Ammon's horn (tissue), 1 donor: ENCODE results near the gene HES1.

ENCODE experiments used
- DNase-seq: peaks from one replicate; pipeline ENCODE4 v3.0.0-alpha.2; 2016; ENCODE audit warnings: low spot score

HES1 gene

GRCh38 chr3:194167480-194168282, 31.7 kb downstream of the HES1 start:
- no peak for DNase-seq

GRCh38 chr3:194168994-194169393, 33.0 kb downstream of the HES1 start:
- DNase-seq, result no peak

- no peak for DNase-seq
Measured at GRCh38 chr3:194169595-194169994, 33.6 kb downstream of the HES1 start.

GRCh38 chr3:194170793-194171192, 34.8 kb downstream of the HES1 start:
- DNase-seq, result no peak

- no peak for DNase-seq
Measured at GRCh38 chr3:194174406-194174805, 38.5 kb downstream of the HES1 start.

GRCh38 chr3:194174980-194175379, 39.0 kb downstream of the HES1 start:
- no peak for DNase-seq

- no peak for DNase-seq
Measured at GRCh38 chr3:194176274-194176991, 40.5 kb downstream of the HES1 start.

- no peak for DNase-seq
Measured at GRCh38 chr3:194177141-194177540, 41.2 kb downstream of the HES1 start.

GRCh38 chr3:194178128-194178527, 42.2 kb downstream of the HES1 start:
- no peak for DNase-seq

GRCh38 chr3:194178669-194179068, 42.7 kb downstream of the HES1 start:
- DNase-seq, result no peak

GRCh38 chr3:194180570-194180969, 44.6 kb downstream of the HES1 start:
- DNase-seq, result no peak

- no peak for DNase-seq
Measured at GRCh38 chr3:194181612-194182529, 45.9 kb downstream of the HES1 start.

- DNase-seq, result no peak
Measured at GRCh38 chr3:194183271-194183670, 47.3 kb downstream of the HES1 start.

GRCh38 chr3:194184265-194184751, 48.4 kb downstream of the HES1 start:
- DNase-seq, result no peak

- no peak for DNase-seq
Measured at GRCh38 chr3:194184801-194185200, 48.9 kb downstream of the HES1 start.

- no peak for DNase-seq
Measured at GRCh38 chr3:194185221-194185620, 49.3 kb downstream of the HES1 start.

GRCh38 chr3:194187233-194187944, 51.4 kb downstream of the HES1 start:
- no peak for DNase-seq
